WI38 (cell line): ENCODE data around the gene GAR1.
"Not testable (repeated sequence)": the region's sequence is repeated elsewhere in the genome, so short reads cannot be mapped to it uniquely, and the experiment has no call there.

ENCODE experiments used
- H3K4me3 ChIP-seq: 2 replicates; pipeline ENCODE4 v1.5.1; 2011; ENCODE audit warnings: low read depth, mild to moderate bottlenecking, control low read depth, low read length
- TF ChIP-seq, protein P1 (sequence below): IDR thresholded peaks from 2 replicates; pipeline ENCODE4 v1.5.1; 2012; ENCODE audit warnings: low read depth, mild to moderate bottlenecking, control low read depth, low read length

GAR1 gene

DNA sequence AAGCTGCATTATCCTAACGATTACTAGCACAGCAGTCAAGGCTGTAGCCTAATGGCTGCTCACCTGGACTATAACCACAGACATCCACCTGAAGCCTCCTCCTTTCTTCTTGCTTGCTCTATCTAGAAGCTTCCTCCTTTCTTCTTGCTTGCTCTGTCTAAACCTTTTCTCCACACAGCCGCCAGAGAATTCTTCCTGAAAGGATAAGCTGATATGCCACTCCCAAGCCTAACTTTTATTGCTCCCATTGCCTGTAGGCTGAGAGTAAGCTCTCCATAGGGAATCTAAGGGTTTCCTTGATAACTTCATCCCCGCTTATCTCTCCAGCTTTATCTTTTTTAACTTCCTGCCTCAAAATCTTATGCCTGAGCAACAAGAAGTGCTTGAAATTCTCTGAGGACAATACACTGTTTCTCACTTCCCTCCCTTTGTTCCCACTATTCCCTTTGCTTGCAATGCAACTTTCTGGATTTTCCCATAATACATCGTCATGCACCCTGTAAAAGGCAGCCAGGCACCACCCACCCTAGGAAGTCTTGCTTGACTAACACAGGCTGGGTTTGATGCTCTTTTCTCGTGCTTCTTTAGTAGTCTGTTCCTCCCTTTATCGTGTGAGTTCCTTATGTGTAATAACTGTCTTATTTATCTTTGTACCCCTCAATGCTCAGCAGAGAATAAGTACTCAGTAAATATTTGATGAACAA lies 31.0 kb downstream of the GAR1 start:
- no peak overlapping the region for H3K4me3 ChIP-seq

GRCh38 chr4:109847896-109848442 lies 32.4 kb downstream of the GAR1 start, which contains the start of gene LRIT3:
LRIT3 (plus strand) TSS chr4:109848107; CDS start chr4:109848202, 95 bp downstream.
- no peak within 1 kb of the TSS for H3K4me3 ChIP-seq
- TF ChIP-seq, protein P1, sequence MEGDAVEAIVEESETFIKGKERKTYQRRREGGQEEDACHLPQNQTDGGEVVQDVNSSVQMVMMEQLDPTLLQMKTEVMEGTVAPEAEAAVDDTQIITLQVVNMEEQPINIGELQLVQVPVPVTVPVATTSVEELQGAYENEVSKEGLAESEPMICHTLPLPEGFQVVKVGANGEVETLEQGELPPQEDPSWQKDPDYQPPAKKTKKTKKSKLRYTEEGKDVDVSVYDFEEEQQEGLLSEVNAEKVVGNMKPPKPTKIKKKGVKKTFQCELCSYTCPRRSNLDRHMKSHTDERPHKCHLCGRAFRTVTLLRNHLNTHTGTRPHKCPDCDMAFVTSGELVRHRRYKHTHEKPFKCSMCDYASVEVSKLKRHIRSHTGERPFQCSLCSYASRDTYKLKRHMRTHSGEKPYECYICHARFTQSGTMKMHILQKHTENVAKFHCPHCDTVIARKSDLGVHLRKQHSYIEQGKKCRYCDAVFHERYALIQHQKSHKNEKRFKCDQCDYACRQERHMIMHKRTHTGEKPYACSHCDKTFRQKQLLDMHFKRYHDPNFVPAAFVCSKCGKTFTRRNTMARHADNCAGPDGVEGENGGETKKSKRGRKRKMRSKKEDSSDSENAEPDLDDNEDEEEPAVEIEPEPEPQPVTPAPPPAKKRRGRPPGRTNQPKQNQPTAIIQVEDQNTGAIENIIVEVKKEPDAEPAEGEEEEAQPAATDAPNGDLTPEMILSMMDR, result no peak

More for the DNA sequence above, 31.0 kb downstream of the GAR1 start:
- TF ChIP-seq, protein P1, result no peak

GRCh38 chr4:109848501-109848900 lies 32.9 kb downstream of the GAR1 start:
- TF ChIP-seq, protein P1, result no peak
- H3K4me3 ChIP-seq, result no peak overlapping the region

DNA sequence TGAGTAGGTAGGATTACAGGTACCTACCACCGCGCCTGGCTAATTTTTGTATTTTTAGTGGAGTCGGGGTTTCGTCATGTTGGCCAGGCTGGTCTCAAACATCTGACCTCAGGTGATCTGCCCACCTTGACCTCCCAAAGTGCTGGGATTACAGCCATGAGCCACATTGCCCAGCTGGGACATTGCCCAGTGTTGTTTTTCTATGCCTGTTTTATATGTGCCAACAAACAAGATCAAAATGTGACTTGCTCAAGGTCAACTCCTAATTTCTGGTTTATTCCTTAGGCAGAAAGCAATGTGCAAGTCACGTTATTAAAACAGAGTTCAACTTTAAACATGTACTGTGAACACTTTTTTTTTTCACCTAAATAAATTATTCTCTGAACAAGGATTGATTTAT lies 35.0 kb downstream of the GAR1 start:
- TF ChIP-seq, protein P1, result no peak
- H3K4me3 ChIP-seq, result no peak overlapping the region

DNA sequence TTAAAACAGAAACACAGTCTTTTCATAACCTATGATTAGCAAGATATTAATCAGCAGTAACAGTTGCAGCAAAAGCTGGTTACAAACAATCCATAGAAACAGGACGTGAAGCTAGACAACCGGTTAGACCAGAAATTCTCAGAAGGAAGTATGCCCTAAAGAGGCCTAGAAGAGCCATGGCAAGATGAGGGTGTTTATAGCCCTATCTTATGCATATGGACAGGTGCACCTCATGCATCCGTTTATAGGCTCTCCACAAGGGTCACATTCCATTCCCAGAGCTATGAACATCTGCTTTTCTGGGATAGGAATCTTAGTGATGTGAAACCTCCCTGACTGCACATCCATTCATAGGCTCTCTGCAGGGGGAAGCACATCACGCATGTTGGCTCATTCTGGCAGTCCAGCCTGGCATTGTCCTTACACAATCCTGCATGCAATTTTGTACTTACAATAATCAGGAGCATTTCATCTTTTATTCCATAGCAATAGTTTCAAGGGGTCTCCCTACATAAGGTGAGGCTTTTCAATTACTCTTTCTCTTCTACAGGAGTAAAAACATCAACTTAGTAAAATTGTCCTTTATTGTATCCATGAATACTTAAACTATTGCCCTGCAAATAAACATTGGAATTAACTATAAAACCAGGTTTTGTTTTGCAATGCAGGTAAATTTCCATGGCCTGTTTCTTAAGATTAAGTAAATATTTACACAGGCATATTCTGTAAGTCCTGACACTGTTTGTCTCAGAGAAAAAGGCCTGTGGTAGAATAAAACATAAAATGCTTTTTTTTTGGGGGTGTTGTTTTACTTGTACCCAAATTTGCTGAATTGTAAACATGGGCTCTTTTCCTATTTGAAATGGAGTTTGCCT lies 44.1 kb downstream of the GAR1 start:
- not testable (repeated sequence) for H3K4me3 ChIP-seq

DNA sequence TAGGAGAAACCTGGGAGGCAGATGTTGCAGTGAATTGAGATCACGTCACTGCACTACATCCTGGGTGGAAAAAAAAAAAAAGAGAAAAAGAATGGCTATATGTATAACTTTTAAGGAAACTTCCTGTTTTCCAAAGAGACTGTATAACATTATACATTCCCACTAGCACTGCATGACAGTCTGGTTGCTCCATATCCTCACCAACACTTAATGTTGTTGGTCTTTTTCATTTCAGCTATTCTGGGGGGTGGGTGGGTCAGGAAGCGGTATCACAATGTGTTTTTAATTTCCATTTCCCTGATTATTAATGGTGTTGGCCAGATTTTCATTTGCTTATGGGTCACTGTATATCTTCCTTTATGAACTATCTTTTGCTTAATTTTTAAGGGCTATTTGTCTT lies 45.7 kb downstream of the GAR1 start:
- TF ChIP-seq, protein P1, result no peak
- no peak overlapping the region for H3K4me3 ChIP-seq

DNA sequence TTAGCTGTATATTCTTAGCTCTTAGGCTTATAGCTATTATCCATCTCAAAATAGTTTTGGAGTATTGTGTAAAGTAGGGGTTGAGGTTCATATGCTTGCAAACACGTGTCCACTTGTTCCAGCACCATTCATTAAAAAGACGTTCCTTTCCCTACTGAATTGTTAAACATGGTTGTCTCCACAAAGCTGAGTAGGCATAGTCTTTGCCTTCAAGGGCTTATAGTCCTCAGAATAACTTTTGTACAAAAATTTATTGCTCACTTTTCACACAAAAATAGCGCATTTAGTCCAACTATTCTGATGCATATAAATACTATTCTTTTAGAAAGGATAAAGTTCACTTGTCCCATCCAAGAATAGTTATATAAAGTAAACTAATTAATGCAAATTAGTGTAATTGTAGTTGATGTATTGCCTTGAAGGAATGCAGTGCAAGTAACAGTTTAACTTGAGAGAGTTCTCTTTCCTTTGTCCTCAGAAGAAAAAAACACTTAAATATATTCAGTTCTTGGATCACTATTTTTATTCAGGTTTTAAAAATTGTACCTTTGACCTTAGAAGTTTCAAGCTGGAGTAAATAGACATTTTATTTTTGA lies 46.5 kb downstream of the GAR1 start:
- TF ChIP-seq, protein P1, result no peak
- no peak overlapping the region for H3K4me3 ChIP-seq
